ENCODE measurements around the gene GOT2.
"Not testable (repeated sequence)": the region's sequence is repeated elsewhere in the genome, so short reads cannot be mapped to it uniquely, and the experiment has no call there.

GOT2 gene

DNA sequence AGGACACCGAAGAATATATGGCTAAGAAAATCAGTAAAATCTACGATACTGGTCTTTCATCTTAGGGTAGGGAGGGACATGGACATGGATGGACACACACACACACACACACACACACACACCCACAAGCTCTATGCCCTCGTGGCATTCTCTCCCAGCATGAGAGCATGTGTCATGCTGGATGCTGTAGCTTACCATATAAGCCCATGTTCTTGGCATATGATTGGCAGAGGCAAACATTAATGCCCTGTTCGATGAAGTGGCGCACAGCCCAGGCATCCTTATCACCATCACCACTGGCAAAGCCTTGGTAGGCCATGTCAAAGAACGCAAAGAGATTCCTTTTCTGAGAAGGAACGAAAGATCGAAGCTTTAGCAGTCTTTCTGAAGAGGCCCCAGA, 17.6 kb downstream of the GOT2 start:
- DNase-seq, result no peak

DNA sequence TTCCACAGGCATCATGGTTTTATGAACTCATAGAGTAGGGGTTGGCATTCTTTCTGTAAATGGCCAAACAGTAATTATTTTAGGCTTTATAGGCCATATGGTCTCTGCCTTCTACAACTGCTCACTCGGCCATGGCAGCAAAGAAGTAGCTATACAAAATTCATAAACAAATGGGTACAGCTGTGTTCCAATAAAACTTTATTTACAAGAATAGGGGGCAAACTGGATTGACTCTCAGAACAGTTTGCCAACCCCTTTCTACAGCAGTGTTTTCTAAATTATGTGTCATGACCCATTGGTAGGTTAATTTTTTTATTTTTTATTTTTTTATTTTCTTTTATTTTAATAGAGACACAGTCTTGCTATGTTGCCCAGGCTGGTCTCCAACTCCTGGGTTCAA, 20.4 kb downstream of the GOT2 start:
- no peak for DNase-seq

DNA sequence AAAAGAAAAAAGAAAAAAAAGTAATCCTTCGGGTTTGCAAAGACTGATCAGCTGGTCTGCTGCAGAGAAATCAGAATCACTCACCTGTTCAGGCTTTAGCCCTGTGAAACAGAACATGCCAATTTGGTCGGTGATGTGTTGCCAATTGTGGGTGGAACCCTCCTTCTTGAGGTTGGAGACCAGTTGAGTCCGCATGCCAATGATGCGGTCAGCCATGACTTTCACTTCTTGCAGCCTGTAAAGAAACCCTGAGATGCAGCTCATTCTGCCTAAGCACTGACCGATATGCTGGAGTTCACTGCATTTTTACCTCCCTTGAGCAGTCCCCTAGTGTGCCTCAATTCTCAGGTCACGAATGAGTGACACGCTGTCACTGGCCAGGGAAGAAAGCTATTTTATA, 24.8 kb downstream of the GOT2 start:
- no peak for DNase-seq

DNA sequence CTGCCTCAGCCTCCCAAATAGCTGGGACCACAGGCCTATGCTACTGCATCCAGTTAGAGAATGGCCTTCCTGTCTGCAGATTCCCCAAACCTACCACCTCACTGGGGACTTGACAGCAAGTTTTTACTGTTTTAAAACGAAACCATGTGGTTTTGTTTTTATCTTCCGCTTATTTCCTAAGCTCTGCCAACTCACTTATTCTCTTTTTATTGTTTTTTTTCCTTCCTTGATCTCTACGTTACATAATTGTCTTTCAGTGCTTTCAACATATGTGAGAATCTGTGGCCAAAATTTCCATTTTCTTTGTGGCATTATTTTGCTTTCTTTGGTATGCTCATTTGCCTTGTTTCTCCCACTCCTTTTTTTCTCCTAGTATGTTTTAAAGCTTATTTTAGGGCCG, 35.0 kb downstream of the GOT2 start:
- no peak for DNase-seq

DNA sequence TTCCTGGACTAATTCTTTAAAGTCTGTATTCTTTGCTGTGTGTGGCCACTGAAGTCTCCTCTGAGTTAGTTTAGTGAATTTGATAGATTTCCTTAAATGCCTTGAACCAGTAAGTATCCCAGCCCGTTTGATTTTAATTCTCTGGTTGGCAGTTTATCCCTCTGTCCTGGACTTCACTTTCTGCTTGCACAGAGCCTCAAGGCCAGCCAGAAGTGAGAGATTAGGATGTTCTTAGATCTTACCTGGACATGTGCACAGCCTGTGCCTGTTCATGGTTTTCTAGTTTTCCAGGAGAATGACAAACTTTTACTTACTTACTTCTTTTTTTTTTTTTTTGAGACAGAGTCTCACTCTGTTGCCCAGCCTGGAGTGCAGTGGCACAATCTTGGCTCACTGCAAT, 38.7 kb downstream of the GOT2 start:
- no peak for DNase-seq

DNA sequence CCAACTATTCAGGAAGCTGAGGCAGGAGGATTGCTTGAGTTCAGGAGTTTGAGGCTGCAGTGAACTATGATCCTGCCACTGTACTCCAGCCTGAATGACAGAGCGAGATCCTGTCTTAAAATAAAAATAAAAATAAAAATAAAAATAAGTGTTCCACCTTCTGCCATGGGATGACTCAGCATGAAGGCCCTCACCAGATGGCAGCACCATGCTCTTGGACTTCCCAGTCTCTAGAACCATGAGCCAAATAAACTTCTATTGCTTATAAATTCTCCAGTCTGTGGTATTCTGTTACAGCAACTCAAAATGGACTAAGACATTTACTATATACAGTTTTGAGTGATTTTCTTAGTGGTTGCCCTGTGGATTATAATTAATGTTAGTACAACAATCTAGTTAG, 41.7 kb downstream of the GOT2 start:
- no peak for DNase-seq

DNA sequence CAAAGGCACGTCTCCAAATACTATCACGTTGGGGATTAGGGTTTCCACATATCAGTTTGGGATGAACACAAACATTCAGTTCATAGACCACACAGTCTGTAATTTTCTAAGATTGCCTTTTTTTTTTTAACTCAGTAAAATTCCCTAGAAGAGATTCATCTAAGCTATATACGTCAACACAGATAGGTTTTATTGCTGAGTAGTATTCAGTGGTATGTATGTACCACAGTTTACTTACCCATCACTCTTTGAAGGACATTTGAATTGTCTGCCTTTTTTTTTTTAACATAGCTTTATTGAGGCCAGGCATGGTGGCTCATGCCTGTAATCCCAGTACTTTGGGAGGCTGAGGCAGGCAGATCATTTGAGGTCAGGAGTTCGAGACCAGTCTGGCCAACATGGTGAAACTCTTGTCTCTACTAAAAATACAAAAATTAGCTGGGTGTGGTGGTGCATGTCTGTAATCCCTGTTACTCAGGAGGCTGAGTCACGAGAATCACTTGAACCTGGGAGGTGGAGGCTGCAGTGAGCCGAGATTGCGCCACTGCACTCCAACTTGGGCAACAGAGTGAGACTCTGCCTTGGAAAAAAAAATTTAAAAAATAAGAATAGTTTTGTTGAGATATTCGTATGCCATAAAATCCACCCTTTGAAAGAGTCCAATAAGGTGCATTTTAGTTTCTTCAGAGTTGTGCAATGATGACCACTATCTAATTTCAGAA, 47.0 kb downstream of the GOT2 start:
- DNase-seq, result not testable (repeated sequence)

DNA sequence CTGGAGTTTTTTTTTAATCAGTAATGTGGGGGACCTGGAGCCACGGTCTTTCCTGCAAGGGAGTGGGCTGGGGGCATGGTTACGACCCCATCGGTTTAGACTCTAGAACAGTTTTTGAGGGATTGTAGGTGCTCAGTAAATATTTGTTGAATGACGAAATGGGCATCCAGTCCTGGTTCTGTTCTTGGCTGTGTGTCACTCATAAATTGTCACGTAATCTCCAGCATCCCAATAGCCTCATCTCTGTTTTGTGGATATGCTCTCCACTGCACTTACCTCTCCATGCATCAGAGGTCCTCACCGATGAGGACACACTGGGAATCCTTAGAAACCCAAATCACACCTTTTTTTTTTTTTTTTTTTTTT, 49.0 kb downstream of the GOT2 start:
- DNase-seq, result no peak

DNA sequence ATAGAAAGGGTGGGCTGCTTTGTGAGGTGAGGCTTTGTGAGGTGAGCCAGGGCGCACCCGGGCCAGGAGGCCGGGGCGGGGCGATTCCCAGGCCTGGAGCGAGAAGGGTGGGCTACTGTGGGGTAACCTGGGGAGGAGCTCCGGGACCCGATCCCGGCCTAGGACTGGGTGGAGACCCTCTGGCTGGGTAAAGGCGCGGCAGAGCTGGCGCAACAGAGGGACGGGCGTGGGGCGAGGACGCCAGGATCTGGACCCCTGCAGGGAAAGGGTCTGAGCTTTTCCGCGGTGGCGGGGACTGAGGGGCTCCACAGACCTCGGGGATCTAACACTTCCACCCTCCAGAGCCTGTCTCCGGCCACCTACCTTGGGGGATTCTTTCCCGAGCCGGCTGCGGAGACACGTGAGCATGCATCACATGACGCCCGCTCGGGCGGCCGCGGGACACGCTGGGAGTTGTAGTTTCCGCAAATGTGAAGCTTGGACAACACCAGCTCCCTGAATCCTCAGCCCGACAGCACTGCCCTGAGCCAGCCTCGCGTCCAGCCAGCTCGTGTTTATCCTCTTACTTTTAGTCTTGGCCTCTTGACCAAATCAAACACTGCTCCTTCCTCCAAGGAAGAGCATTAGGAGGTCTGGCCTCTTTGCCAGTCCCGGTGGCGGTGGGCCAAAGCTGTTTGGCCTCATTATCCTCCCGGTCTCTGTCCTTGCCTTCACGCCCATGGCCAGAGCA, 49.6 kb downstream of the GOT2 start, which contains the start of gene SLC38A7:
Gene SLC38A7, minus strand, starts transcription at position 417 of the 730 bp plus-strand sequence. CDS start 4,644 bp downstream, outside the sequence.
- peak; percentile 87 for DNase-seq

DNA sequence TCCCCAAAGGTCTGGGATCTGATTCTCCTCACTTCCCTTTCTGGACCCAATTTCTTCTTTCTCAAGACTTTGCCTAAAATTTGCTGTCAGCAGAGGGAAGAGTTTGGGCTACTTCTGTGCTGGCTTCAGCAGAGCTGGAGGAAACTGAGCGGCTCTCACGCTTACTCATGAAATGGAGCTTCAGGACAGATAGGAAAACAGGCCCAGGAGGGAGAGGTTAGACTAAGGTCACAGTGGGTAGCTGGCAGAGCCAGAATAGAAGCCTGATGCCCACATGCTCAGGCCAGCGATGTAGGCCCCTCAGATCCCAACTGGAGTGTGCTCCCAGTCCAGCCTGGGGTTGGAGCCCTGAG, 50.1 kb downstream of the GOT2 start:
- peak; percentile 17 for DNase-seq

DNA sequence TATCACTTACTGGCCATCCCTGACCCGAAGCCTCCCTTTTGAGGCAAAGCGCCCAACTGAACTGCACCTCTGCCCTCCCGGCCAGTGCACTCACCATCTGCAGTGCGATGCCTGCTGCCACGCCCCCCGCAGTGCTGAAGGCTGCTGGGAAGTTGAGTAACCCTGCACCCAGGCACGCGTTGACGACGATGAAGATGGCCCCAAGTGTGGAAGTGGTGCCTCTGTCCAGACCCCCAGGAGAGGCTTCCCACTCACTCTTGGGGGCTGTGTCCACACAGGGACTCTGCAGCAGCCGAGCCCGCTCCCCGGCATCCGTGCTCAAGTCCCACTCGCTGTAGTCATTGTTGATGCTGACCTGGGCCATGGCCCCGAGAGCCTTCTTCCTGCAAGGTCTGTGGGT, 54.4 kb downstream of the GOT2 start:
- no peak for DNase-seq

DNA sequence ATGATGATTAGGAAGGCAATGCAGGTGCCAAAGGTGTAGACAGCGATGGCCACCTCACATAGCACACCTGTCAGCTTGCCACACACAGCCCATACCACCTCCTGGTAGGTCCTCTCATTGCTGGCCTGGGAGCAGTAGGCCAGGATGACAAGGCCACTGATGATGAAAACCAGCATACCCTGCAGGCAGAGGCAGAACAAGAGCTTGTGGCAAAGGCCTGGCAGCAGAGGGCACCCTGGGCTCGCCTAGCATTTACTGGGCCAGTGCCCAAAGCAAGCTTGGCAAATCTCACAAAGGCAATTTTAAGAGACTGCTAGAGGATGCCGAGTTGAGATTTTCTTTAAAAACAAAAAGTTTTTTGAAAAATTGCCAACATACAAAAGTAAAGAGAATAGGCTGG, 55.4 kb downstream of the GOT2 start:
- peak; percentile 50 for DNase-seq

DNA sequence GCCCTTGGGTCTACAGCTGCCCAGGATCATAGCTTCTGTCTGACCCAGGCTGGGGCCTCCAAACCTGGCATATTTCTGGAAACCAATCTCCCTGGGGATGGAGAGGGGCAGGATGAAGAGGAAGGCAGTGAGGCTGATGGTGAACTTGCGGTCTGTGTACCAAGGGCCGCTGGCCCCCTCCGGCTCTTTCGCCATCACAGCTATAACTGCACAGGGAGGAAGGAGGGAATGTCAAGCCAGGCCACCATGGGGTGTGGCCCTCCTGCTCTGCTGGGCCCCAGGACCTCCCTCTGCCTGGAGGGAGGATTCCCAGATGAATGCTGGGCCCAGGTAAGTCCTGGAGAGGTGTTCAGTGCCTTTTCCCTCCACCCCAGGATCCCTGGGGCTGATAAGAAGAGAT, 55.8 kb downstream of the GOT2 start:
- no peak for DNase-seq

DNA sequence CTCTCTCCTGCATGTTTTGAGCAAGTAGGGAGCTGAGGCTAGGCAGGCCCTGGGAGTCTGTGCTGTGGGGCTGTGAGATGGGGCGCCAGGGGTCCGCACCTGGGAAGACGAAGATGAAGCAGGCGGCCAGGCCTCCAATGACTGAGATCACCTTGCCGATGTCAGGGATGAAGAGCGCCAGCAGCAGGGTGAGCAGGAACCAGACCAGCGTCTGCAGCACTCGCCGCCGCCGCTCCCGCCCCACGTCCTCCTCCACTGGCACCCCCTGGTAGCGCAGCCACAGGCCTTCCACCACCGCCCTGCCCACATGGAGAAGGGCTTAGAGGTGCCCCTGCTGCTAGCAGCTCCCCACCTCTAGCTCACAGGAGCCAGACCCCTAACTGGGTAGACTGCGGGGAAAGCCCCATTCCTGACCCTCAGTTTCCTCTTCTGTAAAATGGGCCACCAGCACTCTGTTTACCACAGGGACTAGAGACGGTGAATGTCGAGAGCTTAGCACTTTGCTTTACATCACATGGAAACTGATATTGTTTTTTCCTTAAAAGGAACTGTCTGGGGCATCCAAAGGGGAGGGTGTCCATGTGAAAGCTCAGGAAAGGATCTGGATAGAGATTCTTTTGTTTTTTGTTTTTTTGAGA, 63.1 kb downstream of the GOT2 start:
- no peak for DNase-seq

DNA sequence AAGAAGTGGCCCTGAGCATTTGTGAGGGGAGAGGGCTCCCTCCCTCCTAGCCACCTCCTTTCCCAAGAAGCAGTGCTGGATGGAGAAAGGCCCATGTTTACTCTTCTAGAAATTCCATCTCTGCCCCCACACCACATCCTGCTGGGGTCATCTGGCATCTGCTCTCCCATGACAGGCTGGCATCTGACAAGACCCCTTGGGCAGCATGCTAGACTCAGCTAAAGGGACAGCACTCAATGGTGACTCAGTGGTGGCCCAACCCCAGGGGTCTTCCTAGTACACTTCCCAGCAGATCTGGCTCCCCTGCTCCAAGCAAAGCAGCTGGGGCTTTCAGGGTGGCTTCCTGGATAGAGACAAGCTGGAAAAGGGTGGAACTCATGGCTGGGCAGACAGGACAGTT, 63.9 kb downstream of the GOT2 start:
- DNase-seq, result no peak

DNA sequence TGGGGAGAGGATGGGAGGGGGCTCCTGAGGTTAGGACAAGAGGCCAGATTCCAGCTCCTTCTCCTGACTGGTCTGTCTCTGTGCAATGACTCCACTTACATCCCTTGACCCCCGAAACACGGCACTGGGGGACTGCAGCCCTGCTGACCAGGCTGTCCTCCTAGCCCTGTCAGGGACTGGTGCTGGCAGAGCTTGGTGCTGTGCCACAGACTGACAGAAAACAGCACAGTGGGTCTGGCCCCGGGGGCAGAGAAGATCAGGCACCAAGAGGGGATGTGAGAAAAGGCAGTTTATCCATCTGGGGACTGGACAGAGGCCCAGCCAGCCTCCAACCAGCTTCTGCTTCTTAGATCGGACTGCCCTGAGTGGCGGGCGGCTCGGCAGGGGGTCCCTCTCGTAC, 68.9 kb downstream of the GOT2 start:
- no peak for DNase-seq

DNA sequence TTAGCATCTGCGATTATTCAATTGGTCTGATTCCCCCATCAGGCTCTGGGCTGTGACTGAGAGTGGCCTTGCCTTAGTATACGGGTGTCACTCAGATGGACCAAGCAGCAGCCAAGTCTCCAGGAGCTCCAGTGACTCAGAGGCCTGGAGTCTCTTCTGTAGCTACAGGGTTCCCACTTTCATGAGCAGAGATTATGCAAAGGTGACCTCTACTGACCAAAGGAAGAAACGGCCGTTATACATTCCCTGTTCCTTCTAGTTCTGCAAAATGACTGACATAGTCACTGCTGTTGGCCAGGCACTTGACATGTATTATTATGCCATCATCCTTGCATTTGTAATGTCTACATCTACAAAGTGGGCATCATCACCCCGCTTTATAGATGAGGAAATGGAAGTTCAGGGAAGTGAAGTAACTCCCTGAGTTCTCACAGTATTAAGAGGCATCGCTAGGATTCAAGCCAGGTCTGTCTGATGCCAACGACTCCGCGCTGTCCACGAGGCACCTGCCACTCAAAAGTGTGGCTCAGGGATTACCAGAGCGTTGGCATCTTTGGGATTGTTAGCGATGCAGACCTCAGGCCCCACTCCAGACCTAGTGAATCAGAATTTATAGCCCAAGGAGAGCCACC, 72.8 kb downstream of the GOT2 start:
- DNase-seq, result peak; percentile 82

DNA sequence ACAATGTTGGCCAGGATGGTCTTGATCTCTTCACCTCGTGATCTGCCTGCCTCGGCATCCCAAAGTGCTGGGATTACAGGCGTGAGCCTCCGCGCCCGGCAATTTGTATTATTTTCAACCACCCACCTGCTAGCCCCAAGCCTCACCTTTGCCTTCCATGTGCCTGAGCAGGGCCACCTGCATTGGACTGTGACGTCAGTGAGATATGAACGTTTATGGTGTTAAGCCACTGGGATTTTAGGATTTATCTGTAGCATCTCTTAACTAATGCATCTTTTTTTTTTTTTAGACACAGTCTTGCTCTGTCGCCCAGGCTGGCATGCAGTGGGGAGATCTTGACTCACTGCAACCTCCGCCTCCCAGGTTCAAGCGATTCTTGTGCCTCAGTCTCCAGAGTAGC, 74.2 kb downstream of the GOT2 start:
- not testable (repeated sequence) for DNase-seq

DNA sequence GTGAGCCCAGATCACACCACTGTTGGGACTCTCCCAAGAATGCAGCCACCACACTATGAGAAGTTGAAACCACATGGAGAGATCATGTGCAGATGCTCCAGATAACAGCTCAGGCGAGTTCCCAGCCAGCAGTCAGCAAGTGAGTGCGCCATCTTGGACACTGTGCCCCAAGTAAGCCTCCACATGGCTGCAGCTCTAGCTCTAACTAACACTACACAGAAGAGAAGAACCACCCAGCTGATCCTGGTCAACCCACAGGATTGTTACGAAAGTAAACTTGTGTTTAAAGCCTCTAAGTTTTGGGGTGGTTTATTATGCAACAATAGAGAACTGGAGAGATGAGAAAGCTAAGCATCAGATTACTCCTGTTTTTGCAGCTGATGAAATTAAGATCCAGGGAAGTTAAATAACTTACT, 75.3 kb downstream of the GOT2 start:
- DNase-seq, result no peak

Measured in RPMI8226 (cell line).